Measurements from ENCODE around the gene DUT.

The DUT gene

DNA sequence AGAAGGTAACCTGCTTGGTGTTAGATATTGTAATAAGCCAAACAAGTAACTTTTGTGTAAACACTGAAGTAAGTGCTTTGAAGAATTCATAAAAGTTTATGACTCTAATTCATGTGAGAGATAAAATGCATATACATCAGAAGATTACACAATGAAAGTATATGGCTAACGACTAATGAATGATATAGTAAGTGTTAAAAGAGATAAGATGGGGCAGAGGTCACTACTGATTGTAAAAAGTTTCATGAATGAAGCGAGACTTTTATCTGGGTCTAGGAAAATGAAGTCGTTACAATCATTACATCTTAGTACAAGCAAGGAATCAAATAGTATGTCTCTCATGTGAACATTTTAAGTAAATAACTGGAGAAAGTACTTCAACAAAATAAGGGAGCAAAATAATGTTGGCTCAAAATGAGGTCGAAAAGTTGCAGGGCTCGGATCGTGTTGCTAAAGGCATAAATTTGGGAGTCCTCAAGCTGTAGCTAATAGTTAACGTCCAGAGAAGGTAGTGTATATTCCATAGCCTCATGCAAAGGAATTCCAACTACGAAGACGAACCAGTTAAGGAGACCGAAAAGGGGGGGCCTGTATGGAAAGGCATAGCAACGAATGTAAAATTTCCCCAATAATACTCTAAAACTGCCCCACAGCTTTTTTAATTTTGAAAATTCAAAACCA, 984 bp upstream of the DUT start:
- no peak for DNase-seq (ENCODE audit: low read depth in 2 of 2)

DNA sequence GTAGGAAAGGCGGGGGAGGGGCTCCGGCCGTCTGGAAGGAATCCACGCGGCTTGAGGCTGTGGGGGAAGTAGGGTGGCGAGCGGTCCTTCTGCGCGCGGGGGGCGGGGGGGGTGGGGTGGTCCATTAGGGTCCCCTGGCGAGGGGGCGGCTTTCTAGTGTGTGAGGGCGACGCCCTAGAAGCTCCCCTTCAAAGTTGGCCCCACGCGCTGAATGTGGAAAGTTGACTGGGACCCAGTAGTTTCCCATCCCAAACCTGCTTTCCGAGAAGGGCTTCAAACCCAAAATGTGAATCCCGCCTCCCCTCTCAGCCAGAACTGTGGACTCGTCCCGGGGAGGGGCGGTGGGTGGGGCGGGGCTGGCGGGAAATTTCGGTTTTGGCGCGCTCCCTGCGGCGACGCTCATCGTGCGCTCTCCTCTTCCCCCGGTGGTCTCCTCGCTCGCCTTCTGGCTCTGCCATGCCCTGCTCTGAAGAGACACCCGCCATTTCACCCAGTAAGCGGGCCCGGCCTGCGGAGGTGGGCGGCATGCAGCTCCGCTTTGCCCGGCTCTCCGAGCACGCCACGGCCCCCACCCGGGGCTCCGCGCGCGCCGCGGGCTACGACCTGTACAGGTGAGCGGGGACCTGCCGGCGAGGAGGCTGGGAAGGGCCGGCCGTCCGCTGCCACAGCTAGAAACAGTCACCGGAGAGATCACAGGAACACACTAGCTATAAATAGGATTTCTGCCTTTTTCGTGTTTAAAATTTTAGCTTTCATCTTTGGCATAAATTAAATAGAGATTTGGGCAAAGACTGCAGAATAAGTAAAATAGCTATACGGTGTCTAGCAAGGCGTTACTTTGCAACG, 790 bp downstream of the DUT start:
- DNase-seq (ENCODE audit: low read depth in 2 of 2) = peak; percentile 74 to 76

GRCh38 chr15:48332642-48333034, 1.4 kb downstream of the DUT start:
- no peak for DNase-seq (ENCODE audit: low read depth in 2 of 2)

DNA sequence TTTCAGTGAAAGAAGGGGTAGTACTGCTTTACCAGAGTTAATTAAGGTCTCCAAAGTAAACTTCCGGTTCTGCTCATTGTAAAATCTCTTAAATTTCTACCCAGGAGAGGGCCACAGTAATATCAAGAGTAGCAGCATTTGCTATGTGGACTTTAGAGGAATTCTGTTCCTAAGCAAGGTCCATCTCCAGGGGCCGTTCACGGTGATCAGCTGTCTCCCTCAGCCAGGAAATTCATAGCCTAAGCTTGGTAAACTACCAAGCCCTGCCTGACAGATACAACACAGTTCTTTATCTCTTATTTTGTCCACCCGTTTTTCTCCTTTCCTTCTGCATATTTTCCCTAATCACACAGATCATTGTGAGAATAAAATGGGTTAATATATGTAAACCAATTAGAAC, 2.3 kb downstream of the DUT start:
- no peak for DNase-seq (ENCODE audit: low read depth in 2 of 2)

DNA sequence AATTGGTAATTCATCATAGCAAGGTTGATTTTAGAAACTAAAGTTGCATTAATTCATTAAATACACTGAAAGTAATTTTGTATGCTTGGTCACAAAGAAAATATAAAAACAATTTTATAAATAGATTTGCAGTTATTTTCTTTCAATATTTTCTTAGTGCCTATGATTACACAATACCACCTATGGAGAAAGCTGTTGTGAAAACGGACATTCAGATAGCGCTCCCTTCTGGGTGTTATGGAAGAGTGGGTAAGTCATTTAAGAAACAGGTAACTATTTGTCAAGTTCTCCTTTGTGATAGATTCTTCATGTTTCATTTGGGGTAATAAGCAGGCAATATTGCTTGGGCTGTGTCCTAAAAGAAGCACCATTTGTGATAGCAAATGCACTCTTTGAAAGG, 3.0 kb downstream of the DUT start:
- DNase-seq (ENCODE audit: low read depth in 2 of 2) = no peak

DNA sequence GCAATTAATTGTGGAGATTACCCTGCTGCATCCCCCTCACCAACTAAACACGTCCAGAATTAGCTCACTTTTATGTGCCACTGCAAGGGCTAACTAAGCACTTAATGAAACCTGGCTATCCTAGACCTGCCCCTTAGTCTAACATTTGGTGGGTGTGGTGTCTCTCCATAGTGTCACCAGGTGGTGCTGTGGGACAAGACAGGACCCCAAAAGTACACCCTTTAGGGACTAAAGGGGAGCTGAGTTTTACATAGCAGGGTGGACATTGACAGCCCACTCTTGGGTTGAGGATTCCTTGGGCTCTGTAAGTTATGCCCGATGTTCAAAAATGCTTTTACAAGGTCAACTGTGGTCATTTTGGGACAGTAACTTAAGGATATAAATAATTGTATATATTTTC, 5.7 kb downstream of the DUT start:
- no peak for DNase-seq (ENCODE audit: low read depth in 2 of 2)

- DNase-seq (ENCODE audit: low read depth in 2 of 2) = no peak
These were observed 6.4 kb downstream of the DUT start for GRCh38 chr15:48337607-48338006.

DNA sequence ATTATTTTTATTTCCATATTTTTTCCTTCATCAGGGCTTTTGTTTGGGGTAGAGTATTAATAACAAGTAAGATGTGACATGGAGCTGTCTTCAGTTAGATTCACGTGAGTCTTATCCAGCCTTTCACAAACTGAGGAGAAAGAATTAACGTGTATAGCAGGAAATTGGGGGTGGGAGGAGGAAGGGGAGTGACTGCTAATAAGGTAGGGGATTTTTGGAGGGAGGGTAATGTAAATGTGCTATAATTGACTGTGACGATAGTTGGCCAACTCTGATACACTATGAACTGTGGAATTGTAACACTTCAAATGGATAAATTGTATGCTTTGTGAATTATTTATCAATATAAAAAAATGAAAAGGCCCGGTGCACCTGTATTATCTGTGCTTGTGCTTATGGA, 8.9 kb downstream of the DUT start:
- DNase-seq (ENCODE audit: low read depth in 2 of 2) = no peak

- DNase-seq (ENCODE audit: low read depth in 2 of 2) = no peak
These were observed 12.6 kb downstream of the DUT start for GRCh38 chr15:48343865-48344264.

- no peak for DNase-seq (ENCODE audit: low read depth in 2 of 2)
These were observed 14.3 kb downstream of the DUT start for GRCh38 chr15:48345516-48345915.

DNA sequence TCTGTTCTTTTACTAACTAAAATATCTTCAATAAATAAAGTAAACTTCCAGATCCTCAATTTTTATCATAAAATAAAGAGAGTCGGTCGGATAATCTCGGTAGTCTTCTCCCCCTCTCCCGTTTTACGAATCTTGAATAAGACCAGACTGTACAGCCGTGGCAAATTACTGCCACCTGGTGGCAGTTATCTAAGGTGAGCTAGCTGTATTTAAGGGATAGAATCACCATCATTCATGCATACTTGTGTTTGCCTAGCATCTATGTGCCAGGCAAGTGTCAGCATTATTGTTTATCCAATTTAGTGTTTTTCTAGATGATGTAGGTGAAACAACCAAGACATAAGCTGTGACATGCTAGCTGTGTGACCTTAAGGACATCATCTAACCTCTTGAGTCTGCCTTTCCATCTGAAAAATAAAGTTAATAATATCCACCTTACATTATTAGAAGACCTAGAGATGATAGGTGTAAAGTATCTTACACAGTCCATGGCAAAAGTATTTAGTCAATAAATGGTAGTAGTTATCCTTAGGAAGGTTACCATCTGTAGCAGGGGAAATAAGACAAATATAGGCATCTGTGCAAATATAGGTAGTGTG, 21.3 kb downstream of the DUT start:
- peak; percentile 14 for DNase-seq (ENCODE audit: low read depth in 2 of 2)

DNA sequence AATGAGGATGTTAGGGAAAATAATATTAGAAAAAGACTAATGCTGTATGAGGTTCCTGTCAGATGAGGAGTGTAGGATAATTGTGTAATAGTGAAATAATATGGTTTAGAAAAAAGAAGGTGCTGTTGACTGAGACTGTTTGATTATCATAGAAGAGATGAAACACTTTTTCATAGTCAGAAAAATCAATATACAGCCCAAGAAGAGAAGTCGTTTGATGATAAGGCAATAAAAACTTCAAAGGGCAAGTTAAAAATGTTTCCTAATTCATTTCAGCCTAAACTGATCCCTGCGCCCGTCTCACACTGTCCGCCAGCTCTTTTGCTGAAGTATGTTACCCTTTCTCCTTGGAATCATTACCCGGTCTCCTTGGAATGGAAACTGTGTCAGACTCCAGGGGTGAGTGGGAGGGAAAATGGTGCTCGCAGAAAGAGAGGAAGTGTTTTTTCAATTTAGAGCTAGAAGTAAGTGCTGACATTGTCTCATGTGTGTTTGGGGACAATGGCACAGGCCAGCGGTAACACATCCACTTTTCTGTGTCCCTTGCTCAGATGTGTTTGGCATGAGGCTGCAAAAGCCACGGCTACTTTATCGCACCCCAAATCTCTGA, 23.6 kb downstream of the DUT start:
- no peak for DNase-seq (ENCODE audit: low read depth in 2 of 2)

DNA sequence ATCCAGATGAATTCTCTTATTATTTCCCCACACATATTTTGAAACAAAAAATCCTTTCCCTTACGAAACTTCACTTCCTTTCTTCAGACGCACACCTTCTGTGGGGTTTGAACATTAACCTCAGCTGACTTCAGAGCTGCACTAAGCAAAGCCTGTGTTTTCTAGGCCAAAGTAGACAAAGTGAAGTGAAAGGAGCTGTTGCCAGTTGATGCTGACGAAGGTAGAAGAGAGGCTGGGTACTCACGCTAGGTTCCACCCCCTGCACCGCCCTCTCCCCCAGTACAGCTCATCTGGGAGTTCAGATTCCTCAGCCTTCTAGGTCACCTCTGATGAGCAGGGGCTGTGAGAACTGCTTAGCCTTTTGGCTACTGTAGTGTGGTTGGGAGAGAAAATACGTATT, 24.1 kb downstream of the DUT start:
- no peak for DNase-seq (ENCODE audit: low read depth in 2 of 2)

DNA sequence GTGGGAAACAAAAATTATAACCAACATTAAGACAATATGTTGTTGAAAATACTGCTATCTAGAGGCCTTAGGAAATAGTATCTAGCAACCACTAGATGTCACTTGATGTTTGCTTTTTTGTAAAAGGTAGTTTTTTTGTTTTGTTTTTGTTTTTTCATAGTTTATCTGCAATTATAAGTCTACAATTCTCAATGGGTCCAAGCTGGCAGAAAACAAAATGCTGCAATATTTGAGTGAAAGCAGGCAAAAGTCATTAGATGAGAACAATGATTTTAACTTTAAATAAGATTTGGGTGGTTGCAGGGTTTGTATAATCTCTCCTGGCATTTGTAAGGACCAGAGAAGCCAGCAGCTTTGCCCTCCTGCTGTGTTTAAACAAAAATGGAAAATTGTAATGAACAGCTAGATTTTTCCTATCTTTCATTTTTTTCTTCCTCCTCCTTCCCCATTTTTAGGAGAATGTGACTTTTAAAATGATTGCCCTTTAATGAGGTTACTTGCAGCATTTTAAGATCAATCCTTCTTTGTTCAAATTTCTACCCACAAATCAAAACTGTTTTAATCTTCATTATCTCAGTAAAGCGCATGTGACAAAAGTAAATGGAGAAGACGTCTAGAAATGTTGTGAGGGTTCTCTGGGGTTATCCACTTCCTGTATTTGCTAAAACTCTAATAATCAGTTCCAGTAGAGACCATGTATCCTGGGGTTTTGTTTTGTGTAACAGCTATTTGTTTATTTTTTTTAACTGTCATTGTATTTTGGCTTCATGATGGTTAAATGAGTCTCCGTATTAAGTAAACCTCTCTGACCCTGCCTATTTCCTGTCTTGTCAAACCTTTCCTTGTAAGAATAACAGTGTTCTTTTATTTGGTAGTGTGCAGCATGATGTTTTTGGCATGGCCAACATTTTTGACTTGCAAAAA, 27.3 kb downstream of the DUT start:
- no peak for DNase-seq (ENCODE audit: low read depth in 2 of 2)

DNA sequence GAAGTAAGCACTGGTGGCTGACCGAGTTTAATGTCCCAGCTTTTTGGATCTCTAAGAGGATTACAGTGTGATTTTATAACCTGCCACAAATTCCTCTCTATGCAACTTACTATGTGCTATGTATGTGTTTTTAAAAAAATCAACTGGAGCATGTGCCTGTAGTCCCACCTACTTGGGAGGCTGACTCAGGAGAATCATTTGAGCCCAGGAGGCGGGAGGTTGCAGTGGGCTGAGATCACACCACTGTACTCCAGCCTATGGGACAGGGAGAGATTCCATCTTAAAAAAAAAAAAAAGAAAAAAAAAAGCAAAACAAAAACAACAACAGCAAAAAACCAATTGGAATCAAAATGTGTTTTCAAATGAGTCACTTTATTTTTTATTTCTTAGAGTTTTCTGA, 29.6 kb downstream of the DUT start:
- no peak for DNase-seq (ENCODE audit: low read depth in 2 of 2)

DNA sequence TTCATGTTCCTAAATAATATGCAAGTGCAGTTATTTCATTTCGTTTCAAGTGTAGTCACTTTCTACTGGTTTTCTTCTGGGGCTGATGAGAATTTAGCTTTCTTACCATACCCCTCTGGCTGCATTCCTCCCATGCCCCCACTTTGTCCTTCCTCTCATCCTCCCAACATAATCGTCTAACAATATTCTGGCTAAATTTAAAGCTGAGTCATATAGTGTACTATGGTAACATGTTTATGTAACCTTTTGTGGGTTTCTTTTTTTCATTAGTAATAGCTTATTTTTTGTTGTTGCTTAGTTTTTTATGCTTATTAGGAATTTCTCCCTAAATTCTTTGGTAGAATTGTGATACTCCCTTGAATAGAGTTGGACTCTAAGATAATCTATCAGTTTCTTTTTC, 30.5 kb downstream of the DUT start:
- no peak for DNase-seq (ENCODE audit: low read depth in 2 of 2)

DNA sequence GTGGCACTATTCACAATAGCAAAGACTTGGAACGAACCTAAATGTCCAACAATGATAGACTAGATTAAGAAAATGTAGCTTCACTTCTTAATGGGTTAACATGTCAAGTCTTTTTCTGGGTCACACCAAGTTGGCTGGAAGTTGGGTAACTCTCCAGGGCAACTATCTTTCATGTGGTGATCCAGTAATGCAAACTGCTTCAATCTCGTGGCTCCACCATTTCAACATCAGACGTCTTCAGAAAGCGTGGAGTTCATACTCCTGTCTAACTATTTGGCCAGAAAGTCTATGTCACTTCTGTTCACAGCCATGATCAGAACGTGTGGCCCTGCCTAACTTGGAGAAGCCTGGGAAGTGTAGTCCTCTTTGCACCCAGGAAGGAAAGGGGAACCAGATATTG, 32.2 kb downstream of the DUT start:
- no peak for DNase-seq (ENCODE audit: low read depth in 2 of 2)

- no peak for DNase-seq (ENCODE audit: low read depth in 2 of 2)
These were observed 34.3 kb downstream of the DUT start for GRCh38 chr15:48365575-48365974.

DNA sequence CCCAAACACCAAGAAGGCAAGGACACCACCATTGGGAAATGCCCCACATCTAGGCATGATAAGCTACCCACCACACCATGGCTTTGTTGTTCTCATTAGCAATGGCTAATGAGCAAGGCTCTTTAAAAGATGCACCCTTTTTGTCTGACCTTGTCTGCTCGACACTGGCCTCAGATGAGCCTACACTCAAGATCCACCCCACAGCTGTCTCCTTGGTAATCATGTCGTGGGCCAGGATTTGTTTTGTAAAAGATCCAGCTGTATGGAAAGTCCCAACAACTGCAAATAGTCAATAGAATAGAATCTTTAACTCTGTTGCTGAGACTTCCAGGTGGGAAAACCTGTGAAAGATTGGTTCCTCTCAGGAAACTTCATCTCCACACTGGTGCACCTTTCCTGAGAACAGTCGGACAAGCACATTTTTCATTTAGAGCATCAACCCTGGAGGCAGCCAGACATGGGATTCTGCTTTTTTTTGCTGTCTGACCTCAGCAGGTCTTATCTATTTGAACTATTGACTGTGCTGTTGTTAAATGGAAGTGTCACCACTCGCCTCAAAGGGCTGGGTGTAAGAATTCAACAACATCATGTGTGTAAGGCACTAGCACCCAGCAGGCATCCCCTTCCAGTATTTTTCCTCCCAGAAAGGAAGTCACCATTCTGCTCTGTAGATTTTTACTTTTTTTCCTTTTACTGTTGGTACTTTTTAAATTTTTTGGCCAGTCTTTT, 35.5 kb downstream of the DUT start:
- DNase-seq (ENCODE audit: low read depth in 2 of 2) = no peak

GRCh38 chr15:48367483-48367882, 36.3 kb downstream of the DUT start:
- DNase-seq (ENCODE audit: low read depth in 2 of 2) = no peak

GRCh38 chr15:48370460-48370859, 39.2 kb downstream of the DUT start:
- DNase-seq (ENCODE audit: low read depth in 2 of 2) = no peak

Data from stimulated activated CD4-positive, alpha-beta T cell treated with anti-CD3 and anti-CD28 coated beads, Interleukin-4, amount 100 ng/mL, for 48 hours (primary cell).